HG03280 (cell line): ENCODE results near the gene ATG5.

Experiments used
- ATAC-seq: cut with Tn5 transposase; IDR thresholded peaks from one replicate; pipeline ENCODE4 v1.9.1; 2021; ENCODE audit warnings: mild to moderate bottlenecking, moderate library complexity; ENCODE audit not compliant: unreplicated experiment

The ATG5 gene

DNA sequence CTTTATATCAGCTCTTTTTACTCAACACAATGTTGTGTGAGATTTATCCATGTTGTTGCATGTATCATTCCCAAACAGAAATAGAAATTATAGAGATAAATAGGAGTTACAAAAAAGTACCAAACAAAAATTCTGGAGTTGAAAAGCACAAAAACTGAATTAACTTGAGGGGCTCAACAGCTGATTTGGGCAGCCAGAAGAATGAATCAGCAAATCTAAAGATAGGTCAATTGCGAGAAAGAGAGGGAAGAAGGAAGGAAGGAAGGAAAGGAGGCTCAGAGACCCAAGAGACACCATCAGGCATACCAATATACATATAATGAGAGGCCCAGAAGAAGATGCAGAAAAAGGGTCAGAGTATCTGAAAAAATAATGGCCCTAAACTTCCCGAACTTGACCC is 98.9 kb downstream of the ATG5 start:
- ATAC-seq: no peak

DNA sequence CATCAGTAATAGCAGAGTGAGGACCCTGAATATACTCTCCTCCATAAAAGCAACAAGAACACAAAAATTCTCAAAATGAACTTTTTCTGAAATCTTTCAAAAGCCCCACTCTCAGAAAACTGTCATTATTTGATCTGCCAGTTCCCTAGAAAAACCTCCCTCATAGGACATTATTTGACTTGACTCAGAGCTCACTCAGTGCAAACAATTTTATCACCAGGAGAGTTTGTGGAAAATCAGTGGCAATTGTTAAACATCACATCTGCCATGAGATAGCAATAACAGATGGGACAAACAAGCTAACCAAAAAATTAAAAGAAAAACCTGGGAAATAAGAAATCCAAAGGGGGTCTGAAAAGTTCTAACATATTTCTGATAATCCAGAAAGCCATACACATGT is 100.0 kb downstream of the ATG5 start:
- no peak for ATAC-seq

DNA sequence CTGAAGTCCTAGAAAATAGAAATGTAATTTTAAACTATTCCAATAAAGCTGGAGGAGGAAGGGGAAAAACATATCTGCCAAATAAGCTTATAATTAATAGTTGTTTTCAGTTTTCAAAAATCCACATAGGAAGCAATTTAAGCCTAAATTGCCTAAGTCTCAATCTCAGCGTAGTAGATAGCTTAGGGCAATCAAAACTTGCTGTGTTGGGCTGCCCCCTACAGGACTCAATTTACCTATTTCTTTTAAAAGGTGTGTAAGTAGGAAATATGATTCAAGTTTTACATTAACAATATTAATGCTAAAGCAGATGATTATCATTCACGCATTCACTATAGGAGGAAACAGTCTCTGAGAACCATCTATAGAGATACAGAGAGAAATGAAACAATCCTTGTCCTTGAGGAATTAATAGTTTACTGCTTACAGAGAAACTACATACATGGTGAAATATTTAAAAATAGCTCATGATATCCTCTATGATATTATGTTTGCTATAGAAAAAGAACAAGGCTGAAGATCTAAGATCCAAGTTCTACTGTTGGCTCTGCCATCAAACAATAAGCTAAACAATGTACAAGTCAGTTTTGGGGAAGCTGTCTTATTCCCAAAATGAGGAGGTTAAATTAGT is 102.1 kb downstream of the ATG5 start:
- peak; percentile 61 for ATAC-seq

DNA sequence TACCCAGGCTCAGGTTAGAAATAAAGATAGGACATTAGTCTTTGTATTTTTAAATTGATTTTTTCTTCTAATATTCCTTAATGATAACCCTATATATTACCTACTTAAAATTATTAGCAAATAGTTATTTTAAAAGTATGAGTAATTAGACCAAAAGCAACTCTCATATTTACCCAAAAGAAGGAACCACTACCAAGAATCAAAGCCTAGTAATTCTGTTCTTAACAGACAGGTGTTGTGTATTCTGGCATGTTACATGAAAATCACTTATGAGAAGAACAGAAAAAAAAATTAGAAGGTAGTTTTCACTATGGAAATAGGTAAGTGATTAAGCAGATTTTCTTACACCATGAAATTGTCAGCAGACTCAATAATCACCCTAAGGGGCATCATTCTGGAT is 105.1 kb downstream of the ATG5 start:
- peak; percentile 76 for ATAC-seq

DNA sequence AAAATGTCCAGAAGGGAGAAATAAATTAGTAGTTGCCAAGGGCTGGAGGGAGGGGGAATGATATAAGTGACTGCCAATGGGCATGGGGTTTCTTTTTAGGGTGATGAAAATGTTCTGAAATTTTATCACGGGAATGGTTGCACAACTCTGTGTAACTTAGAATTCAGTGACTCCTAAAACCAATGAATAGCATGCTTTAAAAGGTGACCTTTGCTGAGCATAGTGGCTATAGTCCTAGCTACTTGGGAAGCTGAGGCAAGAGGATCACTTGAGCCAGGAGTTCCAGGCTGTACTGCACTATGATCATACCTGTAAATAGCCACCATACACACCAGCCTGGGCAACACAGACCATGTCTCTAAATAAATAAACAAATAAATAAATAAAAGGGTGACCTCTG is 109.0 kb downstream of the ATG5 start:
- ATAC-seq: no peak

DNA sequence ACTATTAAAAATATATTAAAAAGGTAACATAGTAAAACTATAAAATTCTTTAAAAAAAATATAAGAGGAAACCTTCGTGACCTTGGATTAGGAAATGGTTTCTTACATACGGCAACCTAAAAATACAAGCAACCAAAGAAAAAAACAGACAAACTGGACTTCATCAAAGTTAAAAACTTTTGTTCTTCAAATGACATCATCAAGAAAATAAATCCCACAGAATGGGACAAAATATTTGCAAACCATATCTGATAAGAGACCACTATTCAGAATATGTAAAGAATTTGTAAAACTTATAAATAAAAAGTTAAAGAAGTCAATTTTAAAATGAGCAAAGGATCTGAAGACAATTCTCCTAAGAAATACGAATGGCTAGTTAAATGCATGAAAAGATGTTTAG is 110.0 kb downstream of the ATG5 start:
- ATAC-seq: no peak

DNA sequence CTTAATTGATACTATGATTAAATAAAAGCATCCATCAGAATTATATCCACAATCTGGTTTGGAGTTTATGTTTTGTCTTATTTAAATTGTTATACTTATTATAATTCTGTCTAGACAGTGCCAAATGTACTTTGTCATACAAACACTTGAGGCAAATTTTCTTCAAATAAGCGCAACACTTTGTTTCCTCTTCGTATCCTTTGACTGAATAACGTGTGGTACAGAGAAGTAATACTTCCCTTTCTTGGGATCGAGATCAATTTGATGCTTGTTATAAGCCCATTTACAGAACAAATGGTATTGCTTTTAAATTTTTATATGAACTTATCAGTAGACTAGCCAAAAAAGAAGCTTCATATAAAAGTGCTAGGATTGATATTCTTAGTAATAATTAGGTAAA is 111.0 kb downstream of the ATG5 start:
- no peak for ATAC-seq

DNA sequence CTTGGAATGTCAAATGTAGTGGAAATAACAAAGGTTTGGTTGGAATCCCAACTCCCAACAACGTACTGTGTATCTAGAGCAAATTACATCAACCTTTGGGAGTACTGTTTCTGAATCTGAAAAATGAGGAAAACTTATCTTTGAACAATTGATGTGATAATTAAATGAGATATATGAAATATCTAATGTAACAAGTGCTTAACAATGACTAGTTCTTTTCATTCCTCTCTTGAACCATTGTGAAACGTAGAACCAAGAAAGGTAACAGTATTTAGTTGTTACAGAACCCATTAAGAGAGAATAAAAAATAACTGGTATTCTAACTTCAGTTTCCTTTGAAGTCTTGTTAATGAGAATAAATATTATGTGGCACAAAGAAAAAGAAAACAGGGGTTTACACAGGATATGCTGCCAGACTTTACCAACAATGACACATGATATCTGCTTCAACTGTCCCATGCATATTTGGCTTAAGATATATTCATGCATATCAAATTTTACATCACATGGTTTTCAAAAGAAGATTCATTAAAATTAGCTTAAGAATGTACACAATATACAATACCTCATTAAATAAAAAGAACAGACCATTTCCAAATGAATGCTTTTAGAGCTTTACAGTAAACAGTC is 111.8 kb downstream of the ATG5 start:
- no peak for ATAC-seq

DNA sequence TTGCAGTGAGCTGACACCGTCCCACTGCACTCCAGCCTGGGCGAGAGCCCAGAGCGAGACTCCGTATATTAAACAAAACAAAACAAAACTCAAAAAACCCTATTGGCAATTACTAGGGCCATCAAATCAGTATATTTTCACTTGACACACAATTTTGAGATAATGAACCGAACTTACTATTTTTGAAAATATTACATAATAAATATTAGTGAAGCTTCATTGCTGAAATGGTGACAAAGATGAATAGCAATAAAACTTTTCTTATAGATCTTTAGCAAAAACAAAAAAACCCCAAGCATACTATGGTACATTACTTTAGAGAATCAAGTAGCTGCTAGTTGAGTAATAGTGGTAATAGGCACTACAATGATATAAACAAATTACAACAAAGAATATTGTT is 113.0 kb downstream of the ATG5 start:
- no peak for ATAC-seq

DNA sequence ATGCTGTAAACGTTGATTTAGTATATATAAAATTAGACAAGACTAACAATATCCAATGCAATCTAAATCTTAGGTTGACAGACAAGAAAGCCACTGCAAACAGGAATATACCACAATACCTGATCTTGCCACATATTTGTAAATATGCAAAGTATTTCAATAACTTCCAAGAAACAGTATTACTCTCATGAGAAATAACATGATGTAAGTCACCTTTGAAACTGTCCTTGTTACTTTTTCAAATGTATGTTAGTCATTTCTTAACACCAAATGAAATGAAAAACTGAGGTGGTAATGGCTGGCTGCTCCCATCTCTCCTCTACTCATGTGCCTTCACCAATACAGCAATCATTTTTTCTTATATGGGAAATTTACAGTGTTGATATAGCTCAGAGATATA is 118.7 kb downstream of the ATG5 start:
- ATAC-seq: peak; percentile 72

DNA sequence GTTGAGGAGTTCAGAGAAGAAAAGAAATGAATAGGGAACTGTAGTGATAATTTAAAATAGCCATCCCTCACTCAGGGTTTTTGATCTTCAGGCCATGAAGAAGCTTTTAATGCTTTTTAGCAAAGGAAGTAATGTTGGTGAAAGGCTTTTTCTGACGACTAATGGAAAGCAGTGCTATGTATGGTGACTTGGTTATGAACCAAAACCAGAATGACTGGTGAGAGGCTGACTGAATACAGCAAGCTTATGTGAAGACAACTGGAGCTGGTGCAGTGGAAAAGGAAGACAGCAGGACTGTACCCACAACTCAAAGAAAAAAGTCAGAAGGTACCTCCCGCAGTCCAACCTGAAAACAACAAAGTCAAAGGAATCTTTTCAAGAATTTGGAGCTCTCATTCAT is 120.6 kb downstream of the ATG5 start:
- ATAC-seq: no peak

DNA sequence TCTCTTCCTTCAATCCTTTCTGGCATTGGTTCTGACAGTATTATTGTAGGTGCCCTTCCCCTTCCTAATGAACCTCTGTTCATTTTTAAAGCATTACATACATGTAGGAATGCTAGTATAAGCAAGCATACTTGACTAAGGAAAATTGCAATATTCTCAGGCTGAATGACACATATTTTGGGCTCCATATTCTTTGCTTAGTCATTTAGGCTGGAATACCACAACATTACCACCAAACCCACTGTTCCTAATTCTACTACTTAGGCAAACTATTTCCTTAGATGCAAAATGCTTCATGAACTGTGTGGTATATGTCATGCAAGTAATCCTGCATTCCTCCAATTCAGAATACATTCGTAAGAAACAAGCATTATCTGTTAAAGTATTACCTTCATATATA is 125.6 kb downstream of the ATG5 start:
- no peak for ATAC-seq

DNA sequence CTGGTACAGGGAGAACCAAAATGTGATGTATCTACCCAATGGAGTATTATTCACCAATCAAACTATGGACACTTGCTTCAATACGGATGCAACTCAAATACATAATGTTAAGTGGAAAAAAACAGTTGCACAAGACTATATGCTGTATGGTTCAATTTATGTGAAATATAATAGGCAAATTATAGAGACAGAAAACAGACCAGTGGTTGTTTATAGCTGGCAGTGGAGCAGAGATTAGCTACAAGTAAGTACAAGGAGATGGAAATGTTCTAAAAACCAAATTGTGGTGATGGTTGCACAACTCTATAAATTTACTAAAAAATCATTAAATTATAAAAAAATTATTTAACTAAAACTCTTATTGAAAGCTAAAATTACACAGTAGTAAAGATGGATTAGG is 126.2 kb downstream of the ATG5 start:
- no peak for ATAC-seq

DNA sequence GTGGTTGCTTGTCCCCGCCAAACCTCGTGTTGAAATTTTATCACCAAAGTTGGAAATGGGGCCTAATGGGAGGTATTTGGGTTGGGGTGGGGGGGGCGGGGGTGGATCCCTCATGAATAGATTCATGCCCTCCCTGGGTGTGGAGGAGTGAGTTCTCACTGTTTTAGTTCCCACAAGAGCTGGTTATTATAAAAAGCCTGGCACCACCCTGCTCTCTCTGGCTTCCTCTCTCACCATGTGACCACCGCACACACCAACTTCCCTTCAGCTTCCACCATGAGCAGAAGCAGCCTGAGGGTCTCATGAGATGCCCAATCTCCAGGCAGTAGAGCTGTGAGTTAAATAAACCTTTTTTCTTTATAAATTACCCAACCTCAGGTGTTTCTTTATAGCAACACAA is 128.1 kb downstream of the ATG5 start:
- no peak for ATAC-seq

DNA sequence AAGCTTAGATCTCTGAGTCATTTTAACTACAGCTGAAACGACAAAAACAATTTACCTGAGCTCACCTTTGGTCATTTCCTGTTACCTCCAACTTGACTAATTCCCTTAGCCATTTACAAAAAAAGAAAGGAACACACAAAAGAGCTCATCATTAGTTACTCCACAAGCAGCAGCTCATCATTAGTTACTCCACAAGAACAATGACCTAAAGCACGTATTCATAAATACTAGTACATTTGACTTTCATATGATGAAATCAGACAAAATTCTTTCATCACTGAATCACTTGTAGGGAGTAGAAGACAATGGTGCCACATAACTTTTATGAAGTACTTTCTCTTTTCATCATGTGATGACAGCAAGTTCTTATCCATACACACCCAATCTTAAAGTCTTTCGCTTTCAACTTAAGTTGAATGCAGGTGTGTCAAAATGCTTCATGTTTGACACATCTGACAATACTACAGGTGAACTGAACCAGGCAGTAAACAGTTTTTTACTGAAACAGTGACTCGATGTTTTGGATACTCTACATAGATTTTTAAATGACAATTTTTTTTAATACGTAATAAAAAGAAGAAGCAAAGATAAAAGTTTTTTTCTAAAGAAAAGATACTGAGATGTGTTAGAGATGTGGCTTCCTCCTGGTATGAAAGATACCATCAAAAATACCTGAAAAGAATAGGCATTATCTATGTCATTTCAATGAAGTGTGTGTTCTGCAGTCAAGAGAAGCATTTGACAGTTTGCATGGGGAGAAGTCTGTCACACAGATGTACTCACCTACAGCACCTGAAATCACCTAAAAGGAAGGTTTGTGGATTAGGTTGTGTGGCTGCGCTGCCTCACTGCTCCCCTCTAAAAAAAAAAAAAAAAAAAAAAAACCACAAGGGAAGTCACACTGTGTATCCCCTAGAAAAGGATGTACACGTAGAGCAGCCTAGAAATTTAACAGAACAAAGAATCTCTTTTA is 130.3 kb downstream of the ATG5 start:
- no peak for ATAC-seq

DNA sequence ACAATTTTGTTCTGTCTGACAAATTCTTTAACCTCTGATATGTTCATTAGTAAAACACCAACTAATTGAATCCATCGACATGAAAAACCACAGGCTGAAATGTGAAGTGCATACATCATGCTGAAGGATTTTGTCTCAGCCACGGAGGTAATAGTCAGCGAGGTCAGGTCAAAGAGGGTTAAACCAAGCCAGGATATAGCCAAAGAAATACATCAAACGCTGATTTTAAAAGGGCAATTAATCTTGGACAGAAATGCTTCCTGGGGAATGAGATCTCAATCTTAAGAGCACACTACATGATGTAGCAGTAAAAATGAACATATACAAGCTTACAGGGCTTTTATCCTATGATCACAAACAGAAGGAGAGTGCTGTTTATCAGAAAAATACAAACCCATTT is 132.7 kb downstream of the ATG5 start:
- ATAC-seq: no peak

DNA sequence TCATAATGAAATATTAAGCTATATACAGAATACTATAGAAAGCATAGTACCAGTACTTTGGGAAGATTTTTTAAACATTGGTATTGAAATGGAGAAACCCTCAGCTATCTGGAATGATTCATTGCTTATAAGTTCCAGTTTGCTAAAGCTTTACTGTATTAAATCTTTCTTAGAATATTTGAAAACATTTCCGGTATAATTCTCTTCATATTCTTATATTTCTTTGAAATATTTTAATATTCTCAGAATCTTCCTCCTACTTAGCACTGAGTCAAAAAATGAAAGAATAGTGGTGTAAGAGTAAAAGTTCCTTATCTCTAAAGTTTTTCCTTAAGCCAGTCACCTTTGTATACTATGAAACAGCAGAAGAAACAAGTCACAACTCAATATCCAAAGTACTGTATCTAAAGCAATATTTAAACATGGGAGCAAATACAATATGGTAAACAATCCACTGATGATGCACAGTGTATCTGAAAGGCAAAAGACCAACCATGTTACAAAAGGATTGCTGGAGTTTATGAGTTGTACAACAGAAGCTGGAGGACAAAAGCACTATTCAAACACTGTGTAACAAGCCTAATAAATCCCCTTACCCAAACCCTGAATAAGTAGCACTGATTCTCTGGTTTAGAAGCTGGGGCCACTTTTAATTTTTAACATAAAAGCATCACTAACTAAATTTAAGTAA is 137.3 kb downstream of the ATG5 start:
- no peak for ATAC-seq

DNA sequence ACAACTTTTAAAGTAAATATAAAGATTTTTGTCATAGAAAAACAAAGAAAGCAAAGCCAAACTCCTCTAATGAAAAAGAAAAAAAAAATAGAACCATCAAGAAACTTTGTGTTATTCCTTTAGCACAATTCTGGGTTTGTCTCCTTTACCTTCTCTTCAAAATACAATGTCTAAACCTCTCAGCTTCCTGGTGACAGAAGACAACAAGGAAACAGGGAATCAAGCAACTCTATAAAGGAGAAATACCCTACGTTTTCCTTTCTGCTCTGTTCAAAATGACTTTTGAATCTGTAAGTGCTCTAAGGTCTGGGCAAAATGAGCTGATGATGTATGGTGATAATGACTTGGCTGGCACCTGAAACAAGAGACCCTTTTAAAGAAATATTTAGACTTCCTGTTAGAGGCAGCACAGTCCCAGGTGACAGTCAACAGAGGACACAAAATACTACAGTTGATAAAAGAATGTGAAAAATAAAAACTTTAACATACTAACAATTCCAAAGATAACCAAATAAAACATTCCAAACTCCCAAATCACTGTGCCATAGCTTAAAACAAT is 138.1 kb downstream of the ATG5 start:
- ATAC-seq: no peak

DNA sequence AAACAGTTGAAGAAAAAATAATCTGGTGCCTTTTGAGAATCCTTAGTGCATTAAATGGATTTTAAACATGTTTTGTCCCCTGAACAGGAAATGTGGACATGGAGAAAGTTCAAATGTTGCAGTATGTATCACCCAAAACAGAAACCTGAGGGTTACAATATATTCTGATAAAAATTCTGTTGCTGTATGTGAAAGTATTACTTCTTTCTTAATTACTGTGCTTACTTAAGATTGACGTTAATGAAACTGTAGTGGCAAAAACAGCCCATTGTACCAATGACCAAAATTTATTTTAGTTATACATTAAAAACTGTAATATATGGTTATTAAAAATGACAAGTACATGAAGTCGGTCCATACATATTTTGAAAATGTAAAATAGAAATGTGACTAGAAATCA is 138.8 kb downstream of the ATG5 start:
- no peak for ATAC-seq

DNA sequence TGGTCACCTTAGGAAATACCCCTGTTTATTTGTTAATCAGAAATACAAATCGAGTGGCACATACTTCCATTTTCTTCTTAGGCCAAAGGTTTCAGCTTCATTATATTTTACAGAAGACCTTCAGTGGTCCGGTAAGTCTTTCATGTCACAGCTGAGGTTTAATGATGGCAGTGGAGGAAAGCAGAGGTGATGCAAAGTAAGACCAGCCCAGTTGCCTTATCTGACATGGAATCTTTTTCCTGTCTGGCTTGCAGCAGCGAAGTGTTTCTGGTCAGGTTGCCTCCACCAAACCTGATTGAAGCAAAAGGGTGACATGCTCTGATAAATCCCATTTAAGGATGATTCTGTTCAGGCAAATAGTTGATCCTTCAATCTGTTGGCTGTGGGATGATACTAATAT is 139.4 kb downstream of the ATG5 start:
- ATAC-seq: no peak

DNA sequence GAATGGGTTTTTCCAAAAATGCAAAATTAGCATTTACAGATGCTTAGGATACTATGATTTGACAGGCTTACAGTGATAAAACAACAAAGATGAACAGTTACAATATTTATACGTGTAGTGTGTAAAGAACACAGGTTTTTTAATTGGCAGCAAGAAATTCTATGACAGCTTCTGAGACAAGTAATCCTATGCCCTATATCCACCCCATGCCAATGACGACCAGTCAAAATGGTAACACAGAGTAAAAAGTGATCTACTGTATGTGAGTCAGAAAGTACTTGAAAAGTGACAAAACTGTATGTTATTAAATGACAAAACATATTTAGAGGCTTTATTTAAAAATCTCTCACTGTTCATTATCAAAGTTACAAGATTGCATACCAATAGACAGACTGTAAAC is 139.9 kb downstream of the ATG5 start:
- ATAC-seq: no peak
